Measurements from ENCODE around the gene FN3K.
"Not testable (repeated sequence)": the region's sequence is repeated elsewhere in the genome, so short reads cannot be mapped to it uniquely, and the experiment has no call there.

Gene FN3K

GRCh38 chr17:82767041-82767754, 31.8 kb downstream of the FN3K start:
- DNase-seq (ENCODE audit: insufficient read length, low spot score): no peak
- no peak for FAIRE-seq

- no peak for DNase-seq (ENCODE audit: insufficient read length, low spot score)
- no peak for FAIRE-seq
Observed at GRCh38 chr17:82769041-82769440, 33.6 kb downstream of the FN3K start.

GRCh38 chr17:82772026-82772425, 36.6 kb downstream of the FN3K start:
- FAIRE-seq (no peak), DNase-seq (ENCODE audit: insufficient read length, low spot score) (no peak)

GRCh38 chr17:82774456-82774855, 39.0 kb downstream of the FN3K start:
- not testable (repeated sequence) for FAIRE-seq; DNase-seq (ENCODE audit: insufficient read length, low spot score)

GRCh38 chr17:82775001-82775823, 39.8 kb downstream of the FN3K start:
- FAIRE-seq (no peak), DNase-seq (ENCODE audit: insufficient read length, low spot score) (no peak)

- DNase-seq (ENCODE audit: insufficient read length, low spot score) (no peak), FAIRE-seq (peak; percentile 81)
Observed at GRCh38 chr17:82776454-82776853, 41.0 kb downstream of the FN3K start.

GRCh38 chr17:82777778-82778375, 42.5 kb downstream of the FN3K start:
- DNase-seq (ENCODE audit: insufficient read length, low spot score); FAIRE-seq: not testable (repeated sequence)

GRCh38 chr17:82779541-82779940, 44.1 kb downstream of the FN3K start:
- DNase-seq (ENCODE audit: insufficient read length, low spot score) (no peak), FAIRE-seq (no peak)

- DNase-seq (ENCODE audit: insufficient read length, low spot score): no peak
- FAIRE-seq: no peak
Observed at GRCh38 chr17:82780195-82780594, 44.8 kb downstream of the FN3K start.

GRCh38 chr17:82780971-82781893, 45.8 kb downstream of the FN3K start:
- DNase-seq (ENCODE audit: insufficient read length, low spot score) (no peak), FAIRE-seq (no peak)

GRCh38 chr17:82781894-82782274, 46.5 kb downstream of the FN3K start:
- FAIRE-seq: peak; percentile 93
- DNase-seq (ENCODE audit: insufficient read length, low spot score): peak; percentile 98

GRCh38 chr17:82782657-82783207, 47.3 kb downstream of the FN3K start:
- DNase-seq (ENCODE audit: insufficient read length, low spot score) (no peak), FAIRE-seq (no peak)

GRCh38 chr17:82783498-82783897, 48.1 kb downstream of the FN3K start:
- DNase-seq (ENCODE audit: insufficient read length, low spot score) (no peak), FAIRE-seq (no peak)

- DNase-seq (ENCODE audit: insufficient read length, low spot score); FAIRE-seq: not testable (repeated sequence)
Observed at GRCh38 chr17:82785581-82785980, 50.2 kb downstream of the FN3K start.

GRCh38 chr17:82786427-82786826, 51.0 kb downstream of the FN3K start:
- DNase-seq (ENCODE audit: insufficient read length, low spot score) (no peak), FAIRE-seq (no peak)

- no peak for DNase-seq (ENCODE audit: insufficient read length, low spot score)
- FAIRE-seq: no peak
Observed at GRCh38 chr17:82787081-82787848, 51.9 kb downstream of the FN3K start.

- FAIRE-seq (no peak), DNase-seq (ENCODE audit: insufficient read length, low spot score) (no peak)
Observed at GRCh38 chr17:82788206-82789001, 53.0 kb downstream of the FN3K start.

- no peak for FAIRE-seq
- no peak for DNase-seq (ENCODE audit: insufficient read length, low spot score)
Observed at GRCh38 chr17:82789051-82789592, 53.7 kb downstream of the FN3K start.
